ENCODE measurements around the gene NUFIP1. TPM values are rescaled to one million over a fixed set of nuclear protein-coding genes. Genes with fewer than 3 reads are reported as not detected.

The NUFIP1 gene
- 10.4 TPM for total RNA-seq

DNA sequence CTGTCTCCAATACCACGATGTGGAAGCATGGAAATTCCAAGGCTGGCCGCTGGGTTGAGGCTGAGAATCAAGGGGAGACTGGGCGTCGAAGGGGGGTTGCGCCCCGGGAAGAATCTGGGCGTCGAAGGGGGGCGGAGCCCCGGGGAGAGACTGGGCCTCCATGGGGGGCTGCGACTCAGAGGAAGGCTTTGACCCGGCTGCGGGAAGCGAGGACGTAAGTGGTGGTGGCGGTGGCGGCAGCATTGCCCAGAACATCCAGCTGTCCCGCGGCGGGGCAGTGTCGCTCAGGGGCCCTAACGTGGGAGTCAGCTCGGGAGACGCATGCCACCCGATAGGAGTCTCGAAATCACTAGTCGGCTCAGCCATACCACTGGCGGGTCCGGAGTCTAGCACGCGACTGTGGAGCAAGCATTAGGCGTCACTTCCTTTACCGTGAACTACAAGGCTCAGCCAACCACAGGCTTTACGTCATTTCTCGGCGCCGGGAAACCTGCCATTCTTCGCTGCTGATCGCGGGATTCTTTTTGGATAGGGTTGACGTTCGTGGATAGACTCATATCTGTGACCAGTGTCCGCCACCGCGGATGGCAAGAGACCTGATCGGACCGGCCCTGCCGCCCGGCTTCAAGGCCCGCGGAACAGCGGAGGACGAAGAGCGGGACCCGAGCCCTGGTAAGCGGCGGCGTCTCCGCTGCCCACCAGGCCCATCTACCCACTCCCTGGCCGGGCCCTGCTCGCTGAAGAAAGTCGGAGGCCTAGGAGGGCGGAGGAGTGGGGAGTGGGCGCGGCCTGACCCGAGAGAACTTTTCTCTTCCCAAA lies at the start of gene NUFIP1, which contains the start of gene GPALPP1:
TSS of gene NUFIP1 (minus strand) at position 401 of the 819 bp plus-strand sequence. CDS start at position 366, 35 bp downstream.
TSS of gene GPALPP1 (plus strand) at position 468 of the 819 bp plus-strand sequence. CDS start at position 585, 117 bp downstream.

Small RNA genes within 50 kb of the gene (small RNA-seq; reads per million reads assigned to genes)
- gene RN7SL49P, result not detected

Other genes starting within 250 kb of the NUFIP1 start
- 41.5 TPM for gene GPALPP1, start 67 bp upstream of the NUFIP1 start, total RNA-seq
- 25.6 TPM for gene GTF2F2, start 131.0 kb upstream of the NUFIP1 start, total RNA-seq
- 13.4 TPM for gene KCTD4, start 211.6 kb upstream of the NUFIP1 start, total RNA-seq

All from diencephalon (tissue), 1 donor.